Hematopoietic multipotent progenitor cell treated with erythropoietin and hydrocortisone succinate and interleukin-3 and kit ligand, for 4 days (in vitro differentiated cells): ENCODE measurements around the gene PIK3C2A.

ENCODE experiments used
- DNase-seq: peaks from one replicate; pipeline ENCODE4 v3.0.0-alpha.2; 2015

The PIK3C2A gene

GRCh38 chr11:17209939-17210245 is 2.1 kb upstream of the PIK3C2A start:
- DNase-seq, result no peak

- peak; percentile 81 for DNase-seq
Measured at GRCh38 chr11:17208257-17208999, 642 bp upstream of the PIK3C2A start.

DNA sequence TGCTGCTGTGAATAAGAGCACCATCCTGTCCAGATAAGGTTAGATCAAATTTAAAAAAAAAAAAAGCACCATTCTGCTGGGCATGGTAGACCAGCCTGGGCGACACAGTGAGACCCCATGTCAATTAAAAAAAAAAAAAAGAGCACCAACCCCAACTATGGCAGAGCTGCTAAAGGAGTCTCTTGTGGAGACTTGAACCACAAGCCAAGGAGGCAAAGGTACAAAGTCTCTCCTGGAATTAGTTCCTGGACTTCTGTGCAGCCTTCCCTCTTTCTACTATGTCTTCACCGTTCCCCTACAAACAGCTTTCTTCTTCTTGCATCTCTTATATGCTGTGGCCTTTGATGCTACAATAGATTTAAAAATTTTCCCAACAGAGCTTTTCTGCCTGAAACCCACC is 1.3 kb downstream of the PIK3C2A start:
- no peak for DNase-seq

- no peak for DNase-seq
Measured at GRCh38 chr11:17197431-17197898, 10.3 kb downstream of the PIK3C2A start.

DNA sequence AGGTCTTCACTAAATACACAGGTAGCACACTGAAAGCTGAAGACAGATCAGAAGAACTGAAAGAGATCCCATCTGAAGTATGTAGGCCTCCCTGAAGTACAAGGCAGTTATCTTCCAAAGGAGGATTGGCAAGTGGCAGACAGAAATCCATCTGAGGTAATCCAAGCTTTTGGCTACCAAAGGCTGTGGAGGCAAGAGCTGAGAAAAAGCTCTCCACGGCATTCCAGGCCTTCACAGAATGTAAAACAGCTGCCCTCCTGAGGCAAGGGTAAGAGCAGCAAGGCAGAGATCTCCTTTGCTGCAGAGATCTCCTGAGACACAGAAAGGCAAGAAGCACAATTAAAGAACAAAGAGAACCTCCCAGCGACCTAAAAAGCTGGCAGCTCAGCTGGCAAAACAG is 19.1 kb downstream of the PIK3C2A start:
- DNase-seq, result no peak

DNA sequence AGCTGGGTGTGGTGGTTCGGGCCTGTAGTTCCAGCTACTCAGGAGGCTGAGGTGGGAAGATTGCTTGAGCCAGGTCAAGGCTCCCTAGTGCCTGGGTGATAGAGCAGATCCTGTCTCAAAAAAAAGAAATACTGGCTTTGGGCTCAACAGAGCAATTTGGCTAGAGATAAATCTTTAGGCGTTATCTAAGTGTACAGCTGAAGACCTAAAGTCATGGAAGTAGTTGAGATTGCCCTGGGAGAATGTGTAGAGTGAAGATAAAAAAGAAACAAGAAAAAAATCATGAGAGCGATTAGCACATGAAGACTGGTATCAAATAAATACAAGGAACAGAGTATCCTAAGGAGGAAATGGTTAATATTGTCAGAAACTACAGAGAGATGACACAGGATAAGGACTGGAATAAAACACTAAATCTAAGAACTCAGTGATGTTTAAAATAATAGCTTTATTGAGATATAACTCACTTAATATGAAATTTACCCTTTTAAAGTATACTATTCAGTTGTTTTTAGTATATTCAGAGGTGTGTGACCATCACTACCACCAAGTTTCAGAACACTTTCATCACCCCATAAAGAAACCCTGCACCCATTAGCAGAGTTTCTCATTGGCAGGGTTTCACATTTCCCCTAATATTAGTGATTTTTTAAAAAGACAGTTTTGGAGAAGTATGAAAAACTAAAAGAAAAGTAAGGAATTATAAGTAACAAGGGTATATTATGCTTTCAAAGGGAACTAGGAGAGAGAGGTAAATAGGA is 20.7 kb downstream of the PIK3C2A start:
- peak; percentile 92 for DNase-seq

- no peak for DNase-seq
Measured at GRCh38 chr11:17185938-17186337, 21.8 kb downstream of the PIK3C2A start.

GRCh38 chr11:17184882-17185587 is 22.8 kb downstream of the PIK3C2A start:
- DNase-seq, result no peak

- no peak for DNase-seq
Measured at GRCh38 chr11:17183836-17184235, 23.9 kb downstream of the PIK3C2A start.

GRCh38 chr11:17179970-17180369 is 27.8 kb downstream of the PIK3C2A start:
- no peak for DNase-seq

- no peak for DNase-seq
Measured at GRCh38 chr11:17173332-17173731, 34.5 kb downstream of the PIK3C2A start.

DNA sequence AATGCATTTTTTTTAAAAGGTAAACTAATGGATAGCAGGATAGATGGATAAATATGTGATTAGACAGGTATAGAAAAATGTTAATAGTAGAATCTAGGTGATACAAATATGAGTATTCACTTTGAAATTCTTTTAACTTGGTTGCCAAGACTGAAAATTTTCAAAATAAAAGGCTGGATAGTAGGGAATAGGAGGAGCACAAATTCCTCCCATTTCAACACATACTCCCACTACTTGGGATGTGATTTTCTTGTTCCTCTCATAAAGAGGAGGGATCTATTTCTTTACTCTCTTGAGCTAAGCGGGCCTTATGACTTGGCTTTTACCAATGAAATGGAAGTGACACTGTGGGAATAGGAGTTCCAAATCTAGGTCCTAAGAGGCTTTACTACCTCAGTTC is 35.9 kb downstream of the PIK3C2A start:
- no peak for DNase-seq

- DNase-seq, result no peak
Measured at GRCh38 chr11:17171343-17171742, 36.4 kb downstream of the PIK3C2A start.

- DNase-seq, result no peak
Measured at GRCh38 chr11:17169876-17170275, 37.9 kb downstream of the PIK3C2A start.

DNA sequence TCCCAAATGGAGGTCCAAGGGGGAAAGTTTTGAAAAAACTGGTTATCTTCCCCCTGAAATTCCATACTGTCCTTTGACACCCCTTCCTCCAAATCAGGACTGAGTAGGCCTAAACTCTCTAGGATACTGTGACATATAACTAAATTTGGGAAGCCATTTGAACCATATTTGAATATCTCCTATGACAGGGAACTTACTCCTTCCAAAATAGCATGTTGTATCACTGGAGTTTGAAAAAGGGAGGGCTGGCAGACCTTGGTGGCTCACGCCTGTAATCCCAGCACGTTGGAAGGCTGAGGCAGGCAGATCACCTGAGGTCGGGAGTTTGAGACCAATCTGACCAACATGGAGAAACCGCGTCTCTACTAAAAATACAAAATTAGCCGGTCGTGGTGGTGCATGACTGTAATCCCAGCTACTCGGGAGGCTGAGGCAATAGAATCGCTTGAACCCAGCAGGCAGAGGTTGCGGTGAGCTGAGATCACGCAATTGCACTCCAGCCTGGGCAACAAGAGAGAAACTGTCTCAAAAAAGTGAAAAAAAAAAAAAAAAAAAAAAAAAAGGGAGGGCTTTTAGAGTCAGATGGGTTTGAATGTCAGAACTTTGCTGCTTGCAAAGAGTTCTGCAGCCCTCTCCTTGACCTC is 42.4 kb downstream of the PIK3C2A start:
- no peak for DNase-seq

DNA sequence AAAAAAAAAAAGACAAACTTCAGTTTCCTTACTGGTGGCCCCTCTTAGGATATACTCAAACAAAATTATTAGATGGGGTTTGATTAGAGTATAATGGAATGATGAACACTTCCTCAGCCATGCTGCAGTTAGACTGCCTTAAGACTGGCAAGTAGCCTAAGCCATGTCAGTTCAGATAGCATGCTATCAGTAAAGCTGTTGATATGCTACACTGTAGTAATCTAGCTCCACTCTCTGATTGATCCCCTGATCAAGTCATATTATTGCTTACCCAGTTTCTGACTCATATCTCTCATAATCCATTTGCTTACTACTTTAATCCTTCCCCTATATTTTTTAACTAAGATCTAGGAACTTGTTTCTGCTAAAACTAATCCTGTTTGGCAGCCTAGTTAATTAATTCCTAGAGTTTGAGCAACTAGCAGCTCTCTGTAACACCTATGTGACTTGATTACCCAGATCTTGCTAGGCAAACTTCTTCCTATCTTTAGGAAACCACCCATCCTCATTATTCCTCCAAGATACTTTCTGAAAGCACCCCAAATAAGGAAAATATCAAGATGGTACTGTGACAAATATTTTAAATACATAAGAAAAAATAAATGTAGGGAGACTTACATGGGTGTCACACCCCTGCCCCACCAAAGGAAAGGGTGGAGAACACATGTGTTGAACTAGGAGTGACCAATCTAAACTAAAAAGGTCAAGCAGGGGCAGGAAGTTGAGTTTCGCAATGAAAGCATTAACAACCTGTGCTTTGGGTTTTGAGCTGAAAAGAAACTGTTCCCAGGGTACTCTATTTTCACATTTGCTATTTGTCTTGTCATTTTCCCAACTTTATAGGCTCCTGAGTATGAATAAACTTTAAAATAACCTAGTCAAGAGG is 43.2 kb downstream of the PIK3C2A start:
- peak; percentile 26 for DNase-seq

GRCh38 chr11:17163736-17164135 is 44.0 kb downstream of the PIK3C2A start:
- DNase-seq, result peak; percentile 24

- DNase-seq, result peak; percentile 63
Measured at GRCh38 chr11:17163291-17163690, 44.5 kb downstream of the PIK3C2A start.

GRCh38 chr11:17162376-17162775 is 45.4 kb downstream of the PIK3C2A start:
- no peak for DNase-seq

GRCh38 chr11:17161515-17161914 is 46.3 kb downstream of the PIK3C2A start:
- peak; percentile 53 for DNase-seq

GRCh38 chr11:17159441-17159840 is 48.3 kb downstream of the PIK3C2A start:
- no peak for DNase-seq
